GM12892 (cell line): ENCODE measurements around the gene RBCK1.

ENCODE experiments used
- POLR2A ChIP-seq: IDR thresholded peaks from 2 replicates; pipeline ENCODE4 v1.6.1; 2011; ENCODE audit warnings: low read depth, low read length, control low read depth
- POLR2AphosphoS5 ChIP-seq: IDR thresholded peaks from 2 replicates; pipeline ENCODE4 v1.6.1; 2011; ENCODE audit warnings: low read depth, low read length, control low read depth

DNA sequence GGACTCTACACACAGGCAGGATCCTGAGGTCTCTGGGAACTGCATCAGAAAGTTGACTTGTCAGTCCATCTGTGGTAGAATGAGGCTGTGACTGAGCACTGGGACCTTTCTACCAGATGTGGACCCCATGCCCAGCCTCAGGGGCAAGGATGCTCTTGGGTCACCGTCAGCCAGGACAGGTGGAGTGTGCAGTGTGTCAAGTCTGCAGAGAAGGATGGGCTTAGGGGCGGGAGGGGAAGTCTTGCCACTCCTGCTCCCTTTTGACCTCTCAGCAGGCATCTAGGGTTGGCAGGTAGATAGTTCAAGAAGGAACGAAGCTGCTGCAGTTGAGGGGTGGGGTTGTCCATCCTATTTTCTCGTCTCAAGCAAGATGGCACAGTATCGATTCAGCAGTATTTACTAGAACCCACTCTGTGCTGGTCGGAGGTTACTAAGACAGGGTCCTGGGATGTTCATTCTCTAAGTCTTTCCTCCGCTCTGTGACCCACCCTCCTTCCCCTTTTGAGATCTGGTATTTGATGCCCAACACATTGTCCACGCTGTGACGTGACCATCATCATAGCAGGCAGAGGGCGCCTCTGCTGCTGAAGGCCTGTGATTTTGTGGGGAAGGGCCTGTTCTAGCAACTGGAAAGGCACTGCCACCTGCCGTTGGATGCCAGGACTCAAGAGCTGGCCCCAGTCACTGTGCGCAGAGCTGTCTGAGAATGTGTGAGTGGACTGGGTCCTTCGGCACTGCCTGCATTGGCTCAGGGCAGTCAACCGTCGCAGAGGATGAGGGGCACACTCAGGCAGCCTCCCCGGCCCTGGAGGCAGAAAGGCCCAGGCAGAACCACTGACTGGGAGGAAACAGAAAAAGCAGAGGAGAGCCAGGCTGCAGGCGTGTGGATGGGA lies 23.2 kb downstream of the RBCK1 start:
- TF ChIP-seq POLR2A (no peak), POLR2AphosphoS5 (no peak)
